ENCODE measurements around the gene SRMS. TPM values are rescaled to one million over a fixed set of nuclear protein-coding genes. Genes with fewer than 3 reads are reported as not detected.
A peak's percentile ranks its signal among the peaks of the same experiment; 100 is the strongest.

Gene SRMS
- total and polyA plus RNA-seq, 7 donors, result 0.19 to 2.4 TPM; not detected in 5

DNA sequence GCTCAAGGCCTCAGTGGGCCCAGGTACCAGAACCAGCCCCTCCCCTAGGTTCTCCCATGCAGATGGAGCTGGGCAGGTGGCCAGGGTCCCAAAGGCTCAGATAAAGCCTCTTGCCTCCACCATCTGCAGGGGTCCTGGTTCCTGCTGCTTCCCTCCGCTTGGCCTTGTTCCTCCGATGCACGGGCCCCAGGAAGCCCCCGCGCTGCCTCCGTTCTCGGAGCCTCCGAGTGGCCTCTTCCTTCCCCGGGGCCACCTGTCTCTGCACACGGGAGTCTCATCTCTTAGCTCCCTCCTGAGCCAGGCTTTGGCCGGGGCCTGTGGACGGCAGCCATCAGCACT, 8.5 kb downstream of the SRMS start:
- Histone ChIP-seq H3K9me3 (no peaks in the 10 kb centered on the region), H3K27me3 (peaks cover 13 to 37% (median 30%) of the 10 kb centered on the region in 3 donors), H3K27ac (no peak overlapping the region), H3K4me1 (peaks cover 0 to 11% (median 9%) of the 10 kb centered on the region in 4 donors), H3K4me3 (no peak overlapping the region), H3K36me3 (no peaks in the 10 kb centered on the region)
- TF ChIP-seq, protein P1, sequence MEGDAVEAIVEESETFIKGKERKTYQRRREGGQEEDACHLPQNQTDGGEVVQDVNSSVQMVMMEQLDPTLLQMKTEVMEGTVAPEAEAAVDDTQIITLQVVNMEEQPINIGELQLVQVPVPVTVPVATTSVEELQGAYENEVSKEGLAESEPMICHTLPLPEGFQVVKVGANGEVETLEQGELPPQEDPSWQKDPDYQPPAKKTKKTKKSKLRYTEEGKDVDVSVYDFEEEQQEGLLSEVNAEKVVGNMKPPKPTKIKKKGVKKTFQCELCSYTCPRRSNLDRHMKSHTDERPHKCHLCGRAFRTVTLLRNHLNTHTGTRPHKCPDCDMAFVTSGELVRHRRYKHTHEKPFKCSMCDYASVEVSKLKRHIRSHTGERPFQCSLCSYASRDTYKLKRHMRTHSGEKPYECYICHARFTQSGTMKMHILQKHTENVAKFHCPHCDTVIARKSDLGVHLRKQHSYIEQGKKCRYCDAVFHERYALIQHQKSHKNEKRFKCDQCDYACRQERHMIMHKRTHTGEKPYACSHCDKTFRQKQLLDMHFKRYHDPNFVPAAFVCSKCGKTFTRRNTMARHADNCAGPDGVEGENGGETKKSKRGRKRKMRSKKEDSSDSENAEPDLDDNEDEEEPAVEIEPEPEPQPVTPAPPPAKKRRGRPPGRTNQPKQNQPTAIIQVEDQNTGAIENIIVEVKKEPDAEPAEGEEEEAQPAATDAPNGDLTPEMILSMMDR (IDR thresholded peaks at IDR 0.05), result no peak
- TF ChIP-seq EP300 (IDR thresholded peaks at IDR 0.05) (no peak), POLR2A (IDR thresholded peaks at IDR 0.05) (no peak)
- WGBS, 2 donors, result 18 to 59% methylated on average over 12 of the region's 12 CpGs
- intact Hi-C loops (cut with DNase I), result loop anchor here (2.0 kb wide), 1 partner anchor 436 kb away; no protein-coding TSS in a partner anchor
- no peak for DNase-seq

DNA sequence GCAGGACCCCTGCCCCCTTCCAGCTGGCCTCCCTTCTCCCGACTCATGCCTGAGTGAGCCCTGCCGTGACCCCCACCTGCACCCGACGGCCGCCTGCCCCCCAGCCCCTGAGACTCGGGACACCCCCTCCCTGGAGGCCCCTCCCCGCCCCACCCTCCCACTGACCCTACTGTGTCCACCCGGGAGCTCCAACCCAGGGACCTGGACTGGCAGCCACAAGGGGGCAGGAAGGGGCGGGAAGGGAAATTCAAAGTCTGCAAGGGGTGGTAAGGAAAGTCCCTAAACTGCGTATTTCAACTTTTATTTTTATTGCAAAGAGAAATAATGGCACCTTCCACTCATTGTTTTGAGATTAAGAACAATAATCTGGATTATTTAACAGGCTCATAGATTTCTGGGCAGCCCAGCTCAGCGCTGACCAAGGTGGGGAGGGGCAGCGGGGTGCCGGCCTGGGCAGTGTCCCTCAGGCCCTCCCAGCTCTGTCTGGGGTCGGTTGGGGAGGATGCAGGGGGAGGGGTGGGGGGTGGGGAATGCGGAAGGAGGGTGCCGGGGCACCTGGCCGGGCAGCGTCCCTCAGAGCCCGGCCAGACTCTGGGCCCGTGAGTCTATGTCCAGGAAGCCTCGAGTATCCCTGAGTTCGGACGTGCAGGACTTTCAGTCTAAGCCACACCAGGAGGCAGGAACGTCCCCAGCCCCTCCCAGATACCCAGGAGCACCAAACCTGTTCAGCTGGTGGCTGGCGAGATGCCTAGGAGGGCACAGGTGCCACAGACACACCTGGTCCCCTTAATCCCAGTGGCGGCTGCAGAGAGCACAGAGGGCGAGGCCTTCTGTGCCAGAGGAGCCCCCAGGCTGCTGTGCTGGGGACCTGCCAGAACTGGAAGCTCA, 9.1 kb downstream of the SRMS start:
- Histone ChIP-seq H3K4me3 (peak overlapping the region in 3 of 4 donors; percentile 20 to 34 (median 26)), H3K4me1 (peaks cover 0 to 11% (median 9%) of the 10 kb centered on the region in 4 donors), H3K27ac (peak overlapping the region in 2 of 4 donors; percentile 20 to 29), H3K9me3 (no peaks in the 10 kb centered on the region), H3K36me3 (no peaks in the 10 kb centered on the region), H3K27me3 (peaks cover 13 to 41% (median 36%) of the 10 kb centered on the region in 3 donors)
- 8 to 39% methylated on average over 27 of the region's 27 CpGs for WGBS, 2 donors
- no peak for TF ChIP-seq POLR2A (IDR thresholded peaks at IDR 0.05)
- no peak for TF ChIP-seq POLR2AphosphoS5 (IDR thresholded peaks at IDR 0.05)
- no peak for TF ChIP-seq EP300 (IDR thresholded peaks at IDR 0.05)
- TF ChIP-seq, protein P1 (IDR thresholded peaks at IDR 0.05), result no peak
- no peak for DNase-seq
- intact Hi-C loops (cut with DNase I), result loop anchor here (1.0 to 2.0 kb wide), 3 partner anchors 35 to 436 kb away; no protein-coding TSS in a partner anchor

DNA sequence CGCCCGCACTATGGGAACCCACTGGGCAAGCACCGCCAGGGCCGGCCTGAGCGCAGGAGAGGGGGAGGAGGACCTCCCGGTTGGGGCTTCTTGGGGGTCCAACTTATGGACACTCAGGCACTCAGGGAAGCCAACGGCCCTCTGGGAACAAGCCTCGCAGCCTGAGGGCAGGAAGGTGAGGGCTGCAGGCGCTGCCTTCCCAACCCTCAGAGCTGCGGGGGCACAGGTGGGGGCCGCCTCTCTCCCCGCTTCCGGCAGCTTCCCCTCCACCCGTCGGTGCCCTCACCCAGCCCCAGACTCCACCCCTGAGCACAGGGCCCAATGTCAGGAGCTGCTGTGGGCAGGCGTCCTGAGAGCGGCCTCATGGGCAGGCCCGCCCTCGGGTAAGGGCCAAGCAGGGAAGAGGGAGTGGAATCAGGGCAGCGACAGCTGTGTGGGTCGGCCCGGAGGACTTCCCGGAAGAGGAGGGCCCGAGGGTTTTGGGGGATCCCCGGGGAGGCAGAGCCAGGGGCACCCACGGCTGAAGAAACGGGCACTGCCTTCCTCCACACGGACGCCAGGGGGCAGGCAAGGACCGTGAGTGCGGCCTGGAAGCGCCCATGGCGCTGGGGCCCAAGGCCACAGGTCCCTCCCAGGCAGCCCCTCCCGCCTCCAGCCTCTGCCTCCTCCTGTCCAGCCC, 9.9 kb downstream of the SRMS start:
- WGBS, 2 donors, result 2 to 6% methylated on average over 34 of the region's 34 CpGs
- Histone ChIP-seq H3K9me3 (no peaks in the 10 kb centered on the region), H3K36me3 (no peaks in the 10 kb centered on the region), H3K27ac (peak overlapping the region in 3 of 4 donors; percentile 26 to 46 (median 31)), H3K4me1 (peaks cover 0 to 11% (median 9%) of the 10 kb centered on the region in 4 donors), H3K4me3 (peak overlapping the region in 3 of 4 donors; percentile 20 to 34 (median 26)), H3K27me3 (peaks cover 13 to 49% (median 41%) of the 10 kb centered on the region in 3 donors)
- intact Hi-C loops (cut with DNase I), result loop anchor here (1.0 to 2.0 kb wide), 3 partner anchors 36 to 437 kb away; no protein-coding TSS in a partner anchor
- peak; percentile 90 for DNase-seq
- peak in 1 of 4 donors; percentile 37 for TF ChIP-seq POLR2AphosphoS5 (IDR thresholded peaks at IDR 0.05)
- peak in 1 of 2 donors; percentile 64 for TF ChIP-seq POLR2A (IDR thresholded peaks at IDR 0.05)
- TF ChIP-seq, protein P1 (IDR thresholded peaks at IDR 0.05), result peak; percentile 89 to 98 (median 95)
- TF ChIP-seq EP300 (IDR thresholded peaks at IDR 0.05), result no peak

DNA sequence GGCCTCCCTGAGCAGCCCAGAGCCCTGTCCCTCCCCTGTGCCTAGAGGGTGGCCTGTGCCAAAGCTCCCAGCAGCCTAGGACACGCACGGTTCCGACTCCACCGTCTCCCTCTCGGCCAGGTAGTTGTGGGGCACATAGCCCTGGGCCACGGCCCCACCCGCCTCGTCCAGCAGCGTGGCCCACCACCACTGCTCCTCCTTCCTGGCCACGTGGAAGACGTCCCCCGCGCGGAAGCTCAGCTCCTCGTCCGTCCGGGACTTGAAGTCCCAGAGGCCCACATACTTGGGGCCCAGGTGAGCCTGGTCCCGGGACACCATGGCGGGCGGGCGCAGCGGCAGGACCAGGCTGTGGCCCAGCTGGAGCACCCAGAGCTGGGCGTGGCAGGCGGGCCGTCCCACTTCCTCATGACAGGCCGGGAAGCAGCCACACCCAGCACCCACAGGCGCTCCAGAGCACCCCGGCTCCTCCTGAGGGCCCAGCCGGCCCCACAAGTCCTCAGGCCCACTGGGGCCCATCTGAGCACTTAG, 10.5 kb downstream of the SRMS start, which contains the start of gene PTK6:
Gene PTK6 (minus strand): TSS at position 380 of the 528 bp plus-strand sequence. CDS start 62 bp downstream, at position 318.
- TF ChIP-seq POLR2A (IDR thresholded peaks at IDR 0.05) (peak in 1 of 2 donors; percentile 44), EP300 (IDR thresholded peaks at IDR 0.05) (no peak)
- Histone ChIP-seq H3K36me3 (no peaks in the 10 kb centered on the region), H3K4me1 (peaks cover 0 to 11% (median 9%) of the 10 kb centered on the region in 4 donors), H3K9me3 (no peaks in the 10 kb centered on the region), H3K27ac (peak within 1 kb of the TSS in 3 of 4 donors; percentile 26 to 46 (median 31)), H3K27me3 (peaks cover 13 to 53% (median 41%) of the 10 kb centered on the region in 3 donors), H3K4me3 (peak within 1 kb of the TSS in 3 of 4 donors; percentile 20 to 34 (median 26))
- no peak for DNase-seq
- intact Hi-C loops (cut with DNase I), result no loop called here
- whole genome bisulfite sequencing, 2 donors, result 10 to 52% methylated on average over 29 of the region's 29 CpGs
